Central memory CD8-positive, alpha-beta T cell (primary cell): ENCODE measurements around the gene SH2D4B.

Experiments used
- ATAC-seq: fragments of 150-1000 bp; cut with Tn5 transposase; replicated peaks from 2 replicates; pipeline ENCODE4 v1.10.0; 2022; ENCODE audit warnings: mild to moderate bottlenecking, moderate FRiP score, moderate number of reproducible peaks; ENCODE audit not compliant: poor library complexity, severe bottlenecking; ENCODE audit errors: extremely low read depth
- DNase-seq, 2 donors: peaks; one replicate each; pipeline ENCODE4 v3.0.0; 2021; ENCODE audit warnings: low spot score in 2 of 2
- H3K27ac Mint-ChIP-seq: one replicate; pipeline ENCODE4 v1.8.0; 2022; ENCODE audit warnings: low read depth, mild to moderate bottlenecking, moderate library complexity, mixed read lengths
- H3K27me3 Mint-ChIP-seq: one replicate; pipeline ENCODE4 v1.8.0; 2022; ENCODE audit warnings: mixed read lengths
- H3K36me3 Mint-ChIP-seq: one replicate; pipeline ENCODE4 v1.8.0; 2022; ENCODE audit warnings: mild to moderate bottlenecking, moderate library complexity, mixed read lengths; ENCODE audit not compliant: insufficient read depth
- H3K4me1 Mint-ChIP-seq: one replicate; pipeline ENCODE4 v1.8.0; 2022; ENCODE audit warnings: mixed read lengths
- H3K4me3 Mint-ChIP-seq: one replicate; pipeline ENCODE4 v1.8.0; 2022; ENCODE audit warnings: mild to moderate bottlenecking, moderate library complexity, mixed read lengths
- H3K9me3 Mint-ChIP-seq: one replicate; pipeline ENCODE4 v1.8.0; 2022; ENCODE audit warnings: mixed read lengths

SH2D4B gene

DNA sequence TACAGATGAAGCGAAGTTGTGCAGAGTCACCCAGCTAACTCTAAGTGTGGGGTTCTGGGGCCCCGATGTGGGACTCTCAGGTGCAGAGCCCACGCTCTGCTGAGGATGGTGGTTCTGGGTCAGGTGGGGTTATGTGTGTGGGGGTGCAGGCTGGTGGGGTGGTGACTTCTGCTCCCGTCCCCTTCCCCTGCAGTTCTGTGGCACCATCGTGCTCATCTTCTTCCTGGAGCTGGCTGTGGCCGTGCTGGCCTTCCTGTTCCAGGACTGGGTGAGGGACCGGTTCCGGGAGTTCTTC is 28.6 kb upstream of the SH2D4B start:
- H3K9me3 Mint-ChIP-seq = no peaks in the 10 kb centered on the region
- H3K4me1 Mint-ChIP-seq = peaks cover 38% of the 10 kb centered on the region
- DNase-seq (no peak), ATAC-seq (no peak)
- no peak overlapping the region for H3K27ac Mint-ChIP-seq
- H3K36me3 Mint-ChIP-seq = peaks cover 49% of the 10 kb centered on the region
- H3K27me3 Mint-ChIP-seq = no peaks in the 10 kb centered on the region
- no peak overlapping the region for H3K4me3 Mint-ChIP-seq

DNA sequence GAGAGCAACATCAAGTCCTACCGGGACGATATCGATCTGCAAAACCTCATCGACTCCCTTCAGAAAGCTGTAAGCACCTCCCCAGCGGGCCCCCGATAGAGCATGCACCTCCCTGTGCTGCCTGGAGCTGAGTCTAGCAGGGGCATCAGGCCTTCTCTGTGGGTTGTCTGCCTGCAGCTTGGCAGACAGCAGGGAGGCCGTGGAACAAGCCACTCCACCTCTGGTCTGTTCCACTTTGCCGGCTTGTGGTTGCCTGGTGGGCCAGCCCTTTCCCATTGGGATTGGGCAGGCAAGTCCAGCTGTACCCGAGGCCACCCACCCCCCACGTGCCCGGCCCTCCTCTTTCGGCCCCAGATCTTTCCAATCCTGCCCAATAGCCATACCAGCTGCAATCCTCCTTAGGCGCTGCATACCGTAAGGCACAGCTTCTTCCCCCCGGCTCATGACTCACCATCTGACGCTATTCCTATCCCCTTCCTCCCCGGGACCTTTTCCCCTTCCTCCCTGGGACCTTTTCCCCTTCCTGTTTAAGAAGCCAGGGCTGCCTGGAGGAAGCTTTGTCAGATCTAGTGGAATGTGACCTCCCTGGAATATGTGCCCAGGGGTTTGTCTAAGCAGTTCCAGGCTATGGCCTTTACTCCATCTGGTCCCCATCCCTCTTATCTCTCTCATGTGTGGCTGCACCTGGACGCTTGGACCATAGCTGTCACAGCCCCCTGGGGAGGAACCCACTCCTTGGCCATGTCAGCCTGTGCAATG is 28.1 kb upstream of the SH2D4B start:
- no peak for ATAC-seq
- peak overlapping the region; percentile 96 for H3K27ac Mint-ChIP-seq

DNA sequence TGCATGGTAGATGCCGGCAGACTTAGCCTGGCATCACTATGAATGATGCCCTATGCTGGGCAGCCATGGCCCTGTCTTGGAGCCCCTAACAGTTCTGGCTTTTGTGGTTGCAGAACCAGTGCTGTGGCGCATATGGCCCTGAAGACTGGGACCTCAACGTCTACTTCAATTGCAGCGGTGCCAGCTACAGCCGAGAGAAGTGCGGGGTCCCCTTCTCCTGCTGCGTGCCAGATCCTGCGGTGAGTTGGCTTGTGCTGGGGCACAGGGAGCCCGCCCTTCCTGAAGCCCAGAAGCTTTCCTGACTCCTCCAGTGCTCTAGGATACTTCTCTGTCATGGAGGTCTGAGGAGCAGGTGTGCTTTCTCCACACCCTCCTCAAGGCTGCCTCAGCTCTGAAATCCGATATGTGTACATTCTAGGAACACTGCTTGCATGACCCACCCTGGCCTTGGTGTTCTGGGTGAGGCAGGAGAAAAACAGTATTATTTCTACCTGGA is 25.6 kb upstream of the SH2D4B start:
- peaks cover 20% of the 10 kb centered on the region for H3K4me1 Mint-ChIP-seq
- ATAC-seq (no peak), DNase-seq (no peak)
- H3K27me3 Mint-ChIP-seq = no peaks in the 10 kb centered on the region
- peak overlapping the region; percentile 96 for H3K27ac Mint-ChIP-seq
- peaks cover 64% of the 10 kb centered on the region for H3K36me3 Mint-ChIP-seq
- H3K4me3 Mint-ChIP-seq = peak overlapping the region; percentile 36
- H3K9me3 Mint-ChIP-seq = no peaks in the 10 kb centered on the region

More for the DNA sequence above, 28.1 kb upstream of the SH2D4B start:
- no peak overlapping the region for H3K4me3 Mint-ChIP-seq
- H3K4me1 Mint-ChIP-seq = peaks cover 33% of the 10 kb centered on the region
- no peak for DNase-seq
- H3K27me3 Mint-ChIP-seq = no peaks in the 10 kb centered on the region
- H3K36me3 Mint-ChIP-seq = peaks cover 53% of the 10 kb centered on the region
- no peaks in the 10 kb centered on the region for H3K9me3 Mint-ChIP-seq

DNA sequence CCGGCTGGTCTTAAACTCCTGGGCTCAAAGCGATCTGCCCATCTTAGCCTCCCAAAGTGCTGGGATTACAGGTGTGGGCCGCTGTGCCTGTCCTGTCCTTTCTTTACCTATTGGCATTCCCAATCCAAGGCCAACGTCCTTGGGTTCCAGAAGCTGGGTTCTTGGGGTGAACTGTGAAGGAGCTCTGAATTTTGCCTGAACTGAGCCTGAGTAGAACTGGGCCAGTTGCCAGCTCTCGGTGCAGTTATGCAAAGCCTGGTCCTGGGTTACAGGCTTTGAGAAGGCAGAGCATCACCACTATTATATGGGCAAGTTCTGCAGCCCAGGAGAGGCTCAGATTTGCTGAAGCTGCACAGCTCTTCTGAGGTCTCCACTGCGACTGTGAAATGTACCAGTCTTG is 24.6 kb upstream of the SH2D4B start:
- H3K27ac Mint-ChIP-seq = no peak overlapping the region
- peaks cover 20% of the 10 kb centered on the region for H3K4me1 Mint-ChIP-seq
- H3K36me3 Mint-ChIP-seq = peaks cover 69% of the 10 kb centered on the region
- ATAC-seq = no peak
- H3K27me3 Mint-ChIP-seq = no peaks in the 10 kb centered on the region
- no peak overlapping the region for H3K4me3 Mint-ChIP-seq
- no peaks in the 10 kb centered on the region for H3K9me3 Mint-ChIP-seq
- no peak for DNase-seq

DNA sequence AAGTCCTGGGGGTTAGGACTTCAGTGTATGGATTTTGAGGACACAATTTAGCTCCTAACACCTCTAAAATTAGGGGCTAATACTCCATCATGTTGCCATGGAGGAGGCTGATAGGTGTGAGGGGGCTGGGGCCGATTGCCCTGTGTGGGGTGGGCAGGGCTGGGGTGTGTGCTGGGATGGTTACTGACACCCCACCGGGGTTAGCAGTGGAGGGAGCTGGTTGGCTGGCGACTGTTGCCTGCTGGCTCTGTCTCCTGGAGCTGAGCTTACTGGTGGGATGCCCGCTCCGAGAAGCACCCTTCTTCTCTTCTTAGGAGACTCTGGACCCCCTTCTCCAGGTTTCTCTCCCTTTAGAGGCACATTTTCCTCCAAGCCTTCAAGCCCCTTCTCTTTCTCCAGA is 22.2 kb upstream of the SH2D4B start:
- Mint-ChIP-seq H3K36me3 (peaks cover 74% of the 10 kb centered on the region), H3K27me3 (no peaks in the 10 kb centered on the region), H3K9me3 (no peaks in the 10 kb centered on the region), H3K27ac (no peak overlapping the region), H3K4me3 (no peak overlapping the region), H3K4me1 (peaks cover 24% of the 10 kb centered on the region)
- ATAC-seq (no peak), DNase-seq (no peak)

DNA sequence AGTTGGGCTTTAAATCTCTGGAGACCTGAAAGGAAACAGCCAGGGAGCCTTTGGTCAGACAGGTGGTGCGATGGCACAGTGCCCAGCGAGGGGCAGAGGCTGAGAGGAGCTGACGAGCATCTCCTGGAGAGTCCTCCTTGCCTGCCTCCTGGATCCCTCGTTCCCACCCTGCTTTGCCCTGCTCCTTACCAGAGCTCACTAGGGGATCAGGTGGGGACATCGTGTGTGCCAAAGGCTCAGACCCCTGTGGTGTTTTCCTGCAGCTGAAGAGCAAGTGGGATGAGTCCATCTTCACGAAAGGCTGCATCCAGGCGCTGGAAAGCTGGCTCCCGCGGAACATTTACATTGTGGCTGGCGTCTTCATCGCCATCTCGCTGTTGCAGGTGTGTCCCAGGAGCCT is 21.8 kb upstream of the SH2D4B start:
- peaks cover 26% of the 10 kb centered on the region for H3K4me1 Mint-ChIP-seq
- no peak overlapping the region for H3K4me3 Mint-ChIP-seq
- H3K36me3 Mint-ChIP-seq = peaks cover 74% of the 10 kb centered on the region

DNA sequence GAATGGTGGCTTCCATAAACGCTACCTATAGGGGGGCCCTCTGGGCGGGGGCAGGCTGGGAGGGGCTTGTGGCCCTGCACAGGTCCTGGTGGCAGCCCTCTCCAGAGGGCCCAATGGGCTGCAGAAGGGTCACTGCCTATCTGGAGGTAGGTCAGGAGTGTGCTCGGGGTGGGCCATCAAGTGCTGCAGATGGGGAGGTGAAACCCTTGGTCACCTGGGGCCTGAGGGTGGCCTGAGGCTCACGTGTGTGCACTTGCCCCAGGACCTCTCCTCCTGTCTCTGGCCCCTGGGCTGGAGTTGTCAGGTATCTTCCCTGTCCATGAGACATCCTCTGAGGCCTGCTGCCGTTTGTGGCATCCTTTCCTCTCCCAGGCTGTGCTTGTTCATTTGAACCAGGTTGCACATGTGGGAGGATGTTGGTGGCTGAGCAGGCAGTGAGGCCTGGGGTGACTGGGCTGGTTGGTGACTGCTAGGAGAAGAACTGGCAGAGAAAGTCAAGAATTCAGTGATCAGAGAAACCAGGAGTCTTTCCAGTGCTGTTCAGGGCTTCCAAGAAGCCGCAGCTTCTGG is 21.1 kb upstream of the SH2D4B start:
- Mint-ChIP-seq H3K27me3 (no peaks in the 10 kb centered on the region), H3K4me1 (peaks cover 20% of the 10 kb centered on the region), H3K9me3 (no peaks in the 10 kb centered on the region), H3K27ac (peak overlapping the region; percentile 2), H3K36me3 (peaks cover 72% of the 10 kb centered on the region), H3K4me3 (no peak overlapping the region)
- DNase-seq = no peak
- no peak for ATAC-seq

More for the DNA sequence above, 21.8 kb upstream of the SH2D4B start:
- Mint-ChIP-seq H3K27me3 (no peaks in the 10 kb centered on the region), H3K9me3 (no peaks in the 10 kb centered on the region), H3K27ac (peak overlapping the region; percentile 2)
- no peak for ATAC-seq
- no peak for DNase-seq

DNA sequence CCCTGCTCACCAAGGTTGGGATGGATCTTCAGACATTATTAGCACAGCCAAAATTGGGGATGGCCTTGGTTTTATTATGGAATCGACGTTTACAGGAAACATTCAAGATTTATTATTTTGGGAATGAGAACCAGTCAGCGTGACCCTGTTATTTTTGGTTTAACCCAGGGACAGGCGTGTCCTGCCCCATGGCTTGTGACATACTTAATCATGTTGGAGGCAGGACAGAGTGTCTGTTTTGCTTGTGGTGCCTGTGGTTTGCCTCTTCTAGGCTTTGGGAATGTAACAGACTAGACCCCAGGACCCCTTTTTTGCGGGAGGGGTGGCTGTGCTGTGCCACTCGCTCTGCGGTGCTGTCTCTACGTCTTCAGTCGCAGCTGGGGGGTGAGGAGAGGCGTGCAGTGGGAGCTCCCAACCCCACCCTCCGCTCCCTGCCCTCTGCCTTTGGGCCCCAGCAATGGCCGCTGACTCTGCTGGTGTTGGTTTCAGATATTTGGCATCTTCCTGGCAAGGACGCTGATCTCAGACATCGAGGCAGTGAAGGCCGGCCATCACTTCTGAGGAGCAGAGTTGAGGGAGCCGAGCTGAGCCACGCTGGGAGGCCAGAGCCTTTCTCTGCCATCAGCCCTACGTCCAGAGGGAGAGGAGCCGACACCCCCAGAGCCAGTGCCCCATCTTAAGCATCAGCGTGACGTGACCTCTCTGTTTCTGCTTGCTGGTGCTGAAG is 20.1 kb upstream of the SH2D4B start:
- Mint-ChIP-seq H3K9me3 (no peaks in the 10 kb centered on the region), H3K36me3 (peaks cover 63% of the 10 kb centered on the region), H3K4me3 (no peak overlapping the region), H3K27me3 (no peaks in the 10 kb centered on the region), H3K27ac (no peak overlapping the region), H3K4me1 (peaks cover 18% of the 10 kb centered on the region)
- no peak for DNase-seq
- no peak for ATAC-seq

DNA sequence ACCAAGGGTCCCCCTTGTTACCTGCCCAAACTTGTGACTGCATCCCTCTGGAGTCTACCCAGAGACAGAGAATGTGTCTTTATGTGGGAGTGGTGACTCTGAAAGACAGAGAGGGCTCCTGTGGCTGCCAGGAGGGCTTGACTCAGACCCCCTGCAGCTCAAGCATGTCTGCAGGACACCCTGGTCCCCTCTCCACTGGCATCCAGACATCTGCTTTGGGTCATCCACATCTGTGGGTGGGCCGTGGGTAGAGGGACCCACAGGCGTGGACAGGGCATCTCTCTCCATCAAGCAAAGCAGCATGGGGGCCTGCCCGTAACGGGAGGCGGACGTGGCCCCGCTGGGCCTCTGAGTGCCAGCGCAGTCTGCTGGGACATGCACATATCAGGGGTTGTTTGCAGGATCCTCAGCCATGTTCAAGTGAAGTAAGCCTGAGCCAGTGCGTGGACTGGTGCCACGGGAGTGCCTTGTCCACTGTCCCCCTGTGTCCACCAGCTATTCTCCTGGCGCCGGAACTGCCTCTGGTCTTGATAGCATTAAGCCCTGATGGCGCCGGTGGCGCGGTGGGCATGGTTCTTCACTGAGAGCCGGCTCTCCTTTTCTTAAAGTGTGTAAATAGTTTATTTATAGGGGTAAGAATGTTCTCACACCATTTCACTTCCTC is 19.4 kb upstream of the SH2D4B start:
- Mint-ChIP-seq H3K27me3 (no peaks in the 10 kb centered on the region), H3K9me3 (no peaks in the 10 kb centered on the region), H3K4me3 (no peak overlapping the region), H3K27ac (peak overlapping the region; percentile 15), H3K36me3 (peaks cover 60% of the 10 kb centered on the region), H3K4me1 (peaks cover 22% of the 10 kb centered on the region)
- ATAC-seq = no peak
- DNase-seq = no peak

DNA sequence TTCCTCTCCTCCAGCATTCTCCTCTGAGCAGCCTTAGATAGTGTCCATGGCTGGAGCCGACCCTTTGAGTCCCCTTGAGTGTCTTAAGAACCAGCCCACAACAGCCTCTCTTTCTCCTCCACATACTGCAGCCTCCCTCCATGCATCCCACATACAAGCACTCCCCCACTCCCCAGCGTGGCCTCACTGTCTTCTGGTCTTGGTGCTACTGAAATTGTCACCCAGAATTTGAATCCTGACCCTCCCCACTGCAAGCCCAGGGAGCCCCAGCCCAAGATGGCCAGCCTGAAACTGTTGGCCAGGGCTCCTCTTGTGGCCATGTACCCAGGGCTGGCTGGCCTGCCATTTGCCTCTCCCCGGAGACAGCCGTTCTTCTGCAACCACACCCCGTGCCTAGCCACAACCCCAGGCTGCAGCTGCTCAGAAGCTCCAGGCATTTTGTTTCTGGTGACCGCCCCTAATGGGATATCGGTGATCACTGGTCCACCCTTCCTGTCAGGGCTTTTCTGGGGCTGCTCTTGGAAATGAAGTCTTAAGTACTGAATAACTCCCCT is 18.8 kb upstream of the SH2D4B start:
- no peak for ATAC-seq
- Mint-ChIP-seq H3K4me1 (peaks cover 26% of the 10 kb centered on the region), H3K9me3 (no peaks in the 10 kb centered on the region), H3K27me3 (no peaks in the 10 kb centered on the region), H3K36me3 (peaks cover 55% of the 10 kb centered on the region), H3K4me3 (no peak overlapping the region), H3K27ac (peak overlapping the region; percentile 15)
- DNase-seq = no peak

DNA sequence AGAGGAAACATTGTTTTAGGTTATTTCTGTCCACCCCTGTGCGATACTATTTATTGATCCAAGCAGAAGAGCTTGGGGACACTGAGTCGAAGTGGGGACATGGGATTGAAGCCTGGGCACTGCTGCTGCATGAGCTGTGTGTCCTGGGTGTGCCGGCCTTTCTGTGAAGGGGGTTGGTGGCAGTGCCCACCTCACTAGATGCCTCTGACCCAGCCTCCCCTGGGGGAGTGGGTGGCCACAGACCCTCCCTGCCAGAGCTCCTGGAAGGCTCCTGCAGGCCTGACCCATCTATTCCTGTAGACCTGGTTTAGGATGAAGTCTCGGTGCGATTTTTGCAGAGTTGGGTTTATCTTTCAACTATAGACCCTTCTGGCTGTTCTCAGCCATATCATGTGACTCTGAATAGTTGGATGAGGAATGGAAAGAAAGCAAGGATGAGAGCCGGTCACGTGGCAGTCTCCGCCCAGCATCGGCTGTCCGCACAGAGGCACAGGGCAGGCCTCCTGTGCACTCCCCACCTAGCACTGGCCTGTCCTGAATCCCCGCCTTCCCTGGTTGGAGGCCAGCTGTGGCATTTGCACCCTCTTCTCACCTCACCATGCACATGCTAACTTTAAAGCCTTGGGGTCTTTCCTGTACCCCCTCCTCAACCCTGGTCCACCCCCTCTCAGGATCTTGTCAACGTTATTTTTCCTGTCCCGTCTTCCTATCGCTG is 17.6 kb upstream of the SH2D4B start:
- Mint-ChIP-seq H3K36me3 (peaks cover 45% of the 10 kb centered on the region), H3K27me3 (no peaks in the 10 kb centered on the region), H3K9me3 (no peaks in the 10 kb centered on the region), H3K4me3 (no peak overlapping the region), H3K27ac (peak overlapping the region; percentile 79), H3K4me1 (peaks cover 36% of the 10 kb centered on the region)
- DNase-seq = no peak
- ATAC-seq = no peak
